Measurements from ENCODE around the gene RIMS3. TPM values are rescaled to one million over a fixed set of nuclear protein-coding genes. Genes with fewer than 3 reads are reported as not detected.

The RIMS3 gene
- polyA plus RNA-seq, 4 donors, result under 0.01 to 3.4 (median 1.1) TPM; not detected in 1

- H3K36me3 ChIP-seq (ENCODE audit: control insufficient read depth in 3 of 3, insufficient read depth in 2 of 3, low read depth in 1 of 3, low read length in 3 of 3), result no peaks in the 10 kb centered on the region
- H3K4me1 ChIP-seq (ENCODE audit: control insufficient read depth in 3 of 3, insufficient read depth in 2 of 3, low read depth in 1 of 3, low read length in 2 of 3), result no peaks in the 10 kb centered on the region
- H3K9me3 ChIP-seq (ENCODE audit: control insufficient read depth in 2 of 2, insufficient read depth in 1 of 2, low read depth in 1 of 2, low read length in 1 of 2), result no peaks in the 10 kb centered on the region
- no peak overlapping the region for H3K4me3 ChIP-seq (ENCODE audit: low read depth in 1 of 3, low read length in 3 of 3)
- peaks cover 0 to 3% (median 0%) of the 10 kb centered on the region in 3 donors for H3K27me3 ChIP-seq (ENCODE audit: control insufficient read depth in 3 of 3, insufficient read depth in 3 of 3, low read length in 3 of 3)
- DNase-seq (no peak), FAIRE-seq (no peak)
- WGBS, 3 donors, result 53 to 64% (median 56%) methylated on average over 5 of the region's 5 CpGs
- H3K27ac ChIP-seq (ENCODE audit: low read depth in 1 of 3, low read length in 2 of 3), result no peak overlapping the region
Measured at GRCh38 chr1:40646315-40646714, 19.2 kb downstream of the RIMS3 start.

- H3K9me3 ChIP-seq (ENCODE audit: control insufficient read depth in 2 of 2, insufficient read depth in 1 of 2, low read depth in 1 of 2, low read length in 1 of 2), result no peaks in the 10 kb centered on the region
- H3K4me1 ChIP-seq (ENCODE audit: control insufficient read depth in 3 of 3, insufficient read depth in 2 of 3, low read depth in 1 of 3, low read length in 2 of 3), result no peaks in the 10 kb centered on the region
- WGBS, 3 donors, result 74 to 90% (median 84%) methylated on average over 5 of the region's 5 CpGs
- no peak overlapping the region for H3K4me3 ChIP-seq (ENCODE audit: low read depth in 1 of 3, low read length in 3 of 3)
- H3K36me3 ChIP-seq (ENCODE audit: control insufficient read depth in 3 of 3, insufficient read depth in 2 of 3, low read depth in 1 of 3, low read length in 3 of 3), result no peaks in the 10 kb centered on the region
- DNase-seq, result no peak
- peaks cover 0 to 3% (median 0%) of the 10 kb centered on the region in 3 donors for H3K27me3 ChIP-seq (ENCODE audit: control insufficient read depth in 3 of 3, insufficient read depth in 3 of 3, low read length in 3 of 3)
- no peak for FAIRE-seq
- H3K27ac ChIP-seq (ENCODE audit: low read depth in 1 of 3, low read length in 2 of 3), result no peak overlapping the region
Measured at GRCh38 chr1:40645118-40645680, 20.3 kb downstream of the RIMS3 start.

GRCh38 chr1:40641601-40642242 lies 23.8 kb downstream of the RIMS3 start:
- H3K4me1 ChIP-seq (ENCODE audit: control insufficient read depth in 3 of 3, insufficient read depth in 2 of 3, low read depth in 1 of 3, low read length in 2 of 3), result no peaks in the 10 kb centered on the region
- no peak for FAIRE-seq

GRCh38 chr1:40640314-40641076 lies 25.0 kb downstream of the RIMS3 start:
- DNase-seq, result no peak
- no peaks in the 10 kb centered on the region for H3K9me3 ChIP-seq (ENCODE audit: control insufficient read depth in 2 of 2, insufficient read depth in 1 of 2, low read depth in 1 of 2, low read length in 1 of 2)
- no peaks in the 10 kb centered on the region for H3K36me3 ChIP-seq (ENCODE audit: control insufficient read depth in 3 of 3, insufficient read depth in 2 of 3, low read depth in 1 of 3, low read length in 3 of 3)
- no peak overlapping the region for H3K4me3 ChIP-seq (ENCODE audit: low read depth in 1 of 3, low read length in 3 of 3)
- no peaks in the 10 kb centered on the region for H3K27me3 ChIP-seq (ENCODE audit: control insufficient read depth in 3 of 3, insufficient read depth in 3 of 3, low read length in 3 of 3)
- no peak for FAIRE-seq
- no peak overlapping the region for H3K27ac ChIP-seq (ENCODE audit: low read depth in 1 of 3, low read length in 2 of 3)
- WGBS, 3 donors, result 66 to 84% (median 78%) methylated on average over 10 of the region's 10 CpGs
- H3K4me1 ChIP-seq (ENCODE audit: control insufficient read depth in 3 of 3, insufficient read depth in 2 of 3, low read depth in 1 of 3, low read length in 2 of 3), result no peaks in the 10 kb centered on the region

More at GRCh38 chr1:40641601-40642242, 23.8 kb downstream of the RIMS3 start:
- DNase-seq, result no peak
- no peaks in the 10 kb centered on the region for H3K36me3 ChIP-seq (ENCODE audit: control insufficient read depth in 3 of 3, insufficient read depth in 2 of 3, low read depth in 1 of 3, low read length in 3 of 3)
- H3K4me3 ChIP-seq (ENCODE audit: low read depth in 1 of 3, low read length in 3 of 3), result no peak overlapping the region
- H3K27me3 ChIP-seq (ENCODE audit: control insufficient read depth in 3 of 3, insufficient read depth in 3 of 3, low read length in 3 of 3), result peaks cover 0 to 3% (median 0%) of the 10 kb centered on the region in 3 donors
- 91 to 94% (median 91%) methylated on average over 18 of the region's 18 CpGs for WGBS, 3 donors
- H3K9me3 ChIP-seq (ENCODE audit: control insufficient read depth in 2 of 2, insufficient read depth in 1 of 2, low read depth in 1 of 2, low read length in 1 of 2), result no peaks in the 10 kb centered on the region
- H3K27ac ChIP-seq (ENCODE audit: low read depth in 1 of 3, low read length in 2 of 3), result no peak overlapping the region

GRCh38 chr1:40638097-40639036 lies 27.1 kb downstream of the RIMS3 start:
- 70 to 76% (median 74%) methylated on average over 8 of the region's 8 CpGs for WGBS, 3 donors

GRCh38 chr1:40637470-40638007 lies 27.9 kb downstream of the RIMS3 start:
- Histone ChIP-seq H3K4me3 (ENCODE audit: low read depth in 1 of 3, low read length in 3 of 3) (no peak overlapping the region), H3K4me1 (ENCODE audit: control insufficient read depth in 3 of 3, insufficient read depth in 2 of 3, low read depth in 1 of 3, low read length in 2 of 3) (no peaks in the 10 kb centered on the region), H3K36me3 (ENCODE audit: control insufficient read depth in 3 of 3, insufficient read depth in 2 of 3, low read depth in 1 of 3, low read length in 3 of 3) (no peaks in the 10 kb centered on the region), H3K27ac (ENCODE audit: low read depth in 1 of 3, low read length in 2 of 3) (no peak overlapping the region), H3K27me3 (ENCODE audit: control insufficient read depth in 3 of 3, insufficient read depth in 3 of 3, low read length in 3 of 3) (no peaks in the 10 kb centered on the region), H3K9me3 (ENCODE audit: control insufficient read depth in 2 of 2, insufficient read depth in 1 of 2, low read depth in 1 of 2, low read length in 1 of 2) (no peaks in the 10 kb centered on the region)
- DNase-seq, result no peak
- 80 to 82% (median 81%) methylated on average over 3 of the region's 3 CpGs for WGBS, 3 donors
- no peak for FAIRE-seq

More at GRCh38 chr1:40638097-40639036, 27.1 kb downstream of the RIMS3 start:
- H3K27me3 ChIP-seq (ENCODE audit: control insufficient read depth in 3 of 3, insufficient read depth in 3 of 3, low read length in 3 of 3), result no peaks in the 10 kb centered on the region
- no peak overlapping the region for H3K27ac ChIP-seq (ENCODE audit: low read depth in 1 of 3, low read length in 2 of 3)
- no peak overlapping the region for H3K4me3 ChIP-seq (ENCODE audit: low read depth in 1 of 3, low read length in 3 of 3)
- H3K4me1 ChIP-seq (ENCODE audit: control insufficient read depth in 3 of 3, insufficient read depth in 2 of 3, low read depth in 1 of 3, low read length in 2 of 3), result no peaks in the 10 kb centered on the region
- no peaks in the 10 kb centered on the region for H3K36me3 ChIP-seq (ENCODE audit: control insufficient read depth in 3 of 3, insufficient read depth in 2 of 3, low read depth in 1 of 3, low read length in 3 of 3)
- FAIRE-seq (no peak), DNase-seq (no peak)
- no peaks in the 10 kb centered on the region for H3K9me3 ChIP-seq (ENCODE audit: control insufficient read depth in 2 of 2, insufficient read depth in 1 of 2, low read depth in 1 of 2, low read length in 1 of 2)

GRCh38 chr1:40636777-40637176 lies 28.7 kb downstream of the RIMS3 start:
- no peaks in the 10 kb centered on the region for H3K9me3 ChIP-seq (ENCODE audit: control insufficient read depth in 2 of 2, insufficient read depth in 1 of 2, low read depth in 1 of 2, low read length in 1 of 2)
- H3K4me1 ChIP-seq (ENCODE audit: control insufficient read depth in 3 of 3, insufficient read depth in 2 of 3, low read depth in 1 of 3, low read length in 2 of 3), result no peaks in the 10 kb centered on the region
- H3K36me3 ChIP-seq (ENCODE audit: control insufficient read depth in 3 of 3, insufficient read depth in 2 of 3, low read depth in 1 of 3, low read length in 3 of 3), result no peaks in the 10 kb centered on the region
- 51 to 67% (median 63%) methylated on average over 6 of the region's 6 CpGs for WGBS, 3 donors
- no peak overlapping the region for H3K27ac ChIP-seq (ENCODE audit: low read depth in 1 of 3, low read length in 2 of 3)
- no peak overlapping the region for H3K4me3 ChIP-seq (ENCODE audit: low read depth in 1 of 3, low read length in 3 of 3)
- DNase-seq (no peak), FAIRE-seq (no peak)
- no peaks in the 10 kb centered on the region for H3K27me3 ChIP-seq (ENCODE audit: control insufficient read depth in 3 of 3, insufficient read depth in 3 of 3, low read length in 3 of 3)
